NCI-H146 (cell line): ENCODE measurements around the gene KIAA1217.

Experiments
- DNase-seq: peaks from one replicate; lab custom pipeline; 2025; lab: John Stamatoyannopoulos, UW

KIAA1217 gene

DNA sequence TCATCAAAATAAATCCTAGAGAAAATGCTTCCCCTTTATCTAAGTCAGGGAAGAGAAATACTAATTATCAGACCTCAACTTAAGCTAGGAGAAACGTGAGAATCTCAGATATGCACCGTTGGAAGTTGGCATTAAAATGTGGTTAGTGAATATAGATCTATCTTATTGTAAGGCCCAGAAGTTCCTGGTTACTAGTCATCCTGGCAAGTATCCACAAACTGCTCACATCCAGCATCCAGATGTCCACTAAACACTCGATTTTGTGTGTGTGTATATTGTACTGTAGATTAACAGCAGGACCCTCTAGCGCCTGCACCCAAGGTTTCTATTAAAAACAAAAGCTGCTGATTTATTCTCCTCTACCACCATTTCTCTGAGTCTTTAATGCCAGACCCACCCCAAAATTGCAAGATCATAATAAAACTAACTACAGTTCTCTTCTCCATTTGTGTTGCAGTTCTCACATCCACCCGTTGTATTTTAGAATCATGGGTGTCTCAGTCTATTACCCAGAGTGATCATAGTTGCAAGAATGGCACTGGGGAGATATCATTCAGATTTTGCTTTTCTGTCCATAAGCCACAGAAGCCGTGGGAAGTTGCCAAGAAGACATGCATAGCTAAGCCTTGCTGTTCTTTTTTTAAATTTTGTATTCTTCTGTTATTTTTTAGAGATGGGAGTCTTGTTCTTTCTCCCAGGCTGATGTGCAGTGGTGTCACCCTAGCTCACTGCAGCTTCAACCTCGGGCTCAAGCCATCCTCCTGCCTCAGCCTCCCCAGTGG is 165.4 kb downstream of the KIAA1217 start:
- no peak for DNase-seq

DNA sequence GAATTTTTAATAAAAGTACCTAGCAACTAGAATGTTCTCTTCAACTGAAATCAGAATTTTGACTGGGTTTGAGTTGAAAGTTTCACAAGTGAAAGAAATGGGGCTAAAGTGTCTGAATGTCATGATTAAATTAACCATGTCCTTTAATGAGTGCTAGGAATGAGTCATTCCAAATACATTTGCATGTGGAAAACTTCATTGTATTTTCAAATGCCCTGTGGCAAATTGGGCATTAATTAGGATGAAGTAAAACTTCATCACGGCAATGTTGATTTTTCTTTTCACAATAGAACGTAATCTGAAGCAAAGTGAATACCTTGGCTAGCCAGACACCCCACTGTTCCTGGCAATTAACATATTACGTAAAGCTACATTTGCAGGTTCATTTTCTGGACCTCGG is 166.6 kb downstream of the KIAA1217 start:
- no peak for DNase-seq

DNA sequence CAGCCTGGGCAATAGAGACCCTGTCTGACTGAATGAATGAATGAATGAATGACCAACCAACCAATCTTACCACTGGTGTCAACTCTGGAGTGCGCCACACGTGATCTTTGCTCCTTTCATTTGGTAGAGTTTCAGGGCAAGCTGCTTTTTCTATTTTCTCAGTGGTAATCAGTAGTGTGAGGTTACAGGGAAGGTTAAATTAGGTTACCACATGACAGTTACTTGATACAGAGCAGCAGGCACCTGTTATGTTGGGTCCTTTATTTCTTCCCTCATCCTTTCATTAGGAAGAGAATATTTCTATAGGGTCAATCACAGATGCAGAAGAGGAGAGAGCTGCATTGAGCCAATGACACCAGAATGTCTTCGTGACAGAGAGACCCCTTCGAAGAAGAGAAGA is 167.8 kb downstream of the KIAA1217 start:
- no peak for DNase-seq

DNA sequence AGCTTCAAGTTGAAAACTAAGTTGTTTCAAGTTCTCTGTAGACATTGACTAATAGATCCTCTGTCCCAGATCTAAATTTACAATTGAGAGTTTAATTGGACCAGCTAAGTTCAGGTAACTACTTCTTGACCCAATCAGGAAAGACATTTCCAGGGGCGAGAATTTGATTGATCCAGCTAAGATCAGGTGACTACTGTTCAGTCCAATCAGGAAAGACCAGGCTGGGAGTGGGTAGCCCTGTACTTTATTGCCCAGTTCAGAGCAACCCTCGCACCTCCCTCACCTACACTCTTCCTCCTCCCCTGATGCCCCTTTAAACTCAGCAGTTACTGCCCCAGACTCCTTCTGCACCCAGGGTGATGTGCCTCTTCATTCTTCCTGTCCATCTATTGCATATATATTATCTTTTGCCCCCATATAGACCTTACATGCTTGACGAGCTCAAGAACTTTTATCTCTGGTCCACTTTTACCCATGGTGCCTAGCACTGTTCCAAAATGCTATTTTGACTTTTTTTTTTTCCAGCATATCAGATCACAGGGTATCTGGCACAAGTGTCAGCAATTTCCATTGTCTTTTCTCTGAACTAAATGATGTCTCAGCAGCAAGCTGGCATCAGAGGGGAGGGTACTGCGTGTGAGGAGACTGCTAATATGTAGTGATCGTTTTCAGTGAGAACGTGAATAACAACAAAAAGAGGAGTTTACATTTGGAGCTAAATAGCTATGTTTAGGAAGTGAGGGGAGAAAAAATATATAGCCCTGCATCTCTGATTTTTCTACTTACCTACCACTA is 169.4 kb downstream of the KIAA1217 start:
- no peak for DNase-seq

DNA sequence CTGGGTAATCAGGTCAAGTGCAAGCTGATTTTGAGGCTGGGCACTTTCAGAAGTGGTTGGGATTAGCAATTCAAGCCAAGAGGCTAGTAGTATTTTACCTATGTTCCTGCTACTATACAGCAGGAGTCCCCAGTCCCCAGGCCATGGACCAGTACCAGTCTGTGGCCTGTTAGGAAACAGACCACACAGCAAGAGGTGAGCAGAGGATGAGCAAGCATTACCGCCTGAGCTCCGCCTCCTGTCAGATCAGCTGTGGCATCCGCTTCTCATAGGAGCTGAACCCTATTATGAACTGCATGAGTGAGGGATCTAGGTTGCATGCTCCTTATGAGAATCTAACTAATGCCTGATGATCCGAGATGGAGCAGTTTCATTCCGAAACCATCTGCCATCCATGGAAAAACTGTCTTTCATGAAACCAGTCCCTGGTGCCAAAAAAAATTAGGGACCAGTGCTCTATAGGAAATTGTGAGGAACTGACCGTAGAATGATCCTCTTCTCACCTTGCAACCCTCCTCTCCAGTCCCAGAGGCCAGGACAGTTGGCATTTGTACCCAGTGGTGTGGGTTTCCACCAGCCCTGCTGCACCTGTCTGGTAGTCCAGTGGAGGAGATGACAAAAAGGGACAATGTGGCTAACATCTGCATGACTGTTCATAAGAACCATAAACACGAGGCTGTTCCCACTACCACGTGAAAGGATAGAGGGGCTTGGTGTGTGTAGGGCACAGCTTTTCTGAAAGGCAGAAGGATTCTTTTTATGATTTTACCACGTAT is 172.5 kb downstream of the KIAA1217 start:
- no peak for DNase-seq

DNA sequence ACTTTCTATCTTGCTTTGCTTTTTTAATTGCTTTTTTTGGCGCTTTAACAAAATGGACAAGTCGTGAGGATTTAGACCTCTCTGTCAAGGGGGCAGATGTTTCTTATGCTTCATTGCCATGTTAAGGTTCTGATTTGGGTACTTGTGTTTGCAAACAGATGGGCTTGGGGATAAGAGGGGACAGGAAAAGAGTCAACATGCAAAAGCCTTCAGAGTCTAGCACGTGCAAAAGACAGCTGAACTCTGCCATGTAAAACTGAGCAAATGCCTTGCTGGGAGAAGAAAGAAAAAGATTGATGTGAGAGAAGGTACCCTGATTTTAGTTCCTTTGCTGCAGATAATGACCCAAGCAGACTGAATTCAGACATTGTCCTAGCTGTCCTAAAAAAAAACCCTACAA is 173.1 kb downstream of the KIAA1217 start:
- DNase-seq: no peak

DNA sequence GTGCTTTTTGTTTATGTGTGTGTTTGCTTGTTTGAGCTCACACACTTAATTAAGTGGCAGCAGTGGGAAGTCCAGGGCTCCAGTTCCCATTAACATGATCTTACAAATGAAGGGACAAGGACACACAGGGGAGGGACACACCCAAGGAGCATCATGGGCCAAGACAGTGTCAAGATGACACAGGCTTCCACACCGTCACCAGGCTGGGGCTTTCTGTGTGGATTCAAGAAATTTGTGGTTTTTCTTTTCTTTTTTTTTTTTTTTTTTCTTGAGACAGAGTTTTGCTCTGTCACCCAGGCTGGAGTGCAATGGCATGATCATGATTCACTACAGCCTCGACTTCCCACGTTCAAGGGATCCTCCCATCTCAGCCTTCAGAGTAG is 173.6 kb downstream of the KIAA1217 start:
- DNase-seq: no peak

DNA sequence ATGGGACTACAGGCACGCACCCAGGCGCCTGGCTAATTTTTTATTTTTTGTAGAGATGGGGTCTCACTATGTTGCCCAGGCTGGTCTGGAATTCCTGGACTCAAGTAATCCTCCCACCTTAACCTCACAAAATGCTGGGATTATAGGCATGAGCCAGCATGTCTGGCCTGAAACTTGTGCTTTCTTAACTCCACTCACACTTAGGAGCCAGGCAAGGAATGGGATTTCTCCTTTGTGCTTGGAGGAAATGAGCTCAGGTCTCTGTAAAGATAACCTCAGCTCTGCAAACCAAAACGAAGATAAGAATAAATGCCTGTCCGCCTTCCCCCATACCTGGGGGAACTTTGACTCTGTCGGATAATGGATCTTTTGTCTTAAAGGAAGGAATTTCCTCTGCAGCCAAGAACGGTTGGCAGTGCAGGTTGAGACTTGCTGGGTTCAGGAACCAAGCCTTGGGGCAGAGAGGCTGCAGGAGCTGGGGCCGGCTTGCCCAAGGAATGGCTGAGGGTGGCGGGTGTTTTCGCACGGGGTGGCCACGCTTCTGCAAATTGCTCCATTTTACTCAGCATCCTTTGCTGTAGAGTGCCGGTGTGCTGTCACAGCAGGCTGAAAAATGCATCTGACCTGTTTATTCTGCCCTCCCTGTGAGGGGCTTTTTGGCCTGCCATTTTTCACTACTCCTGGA is 174.2 kb downstream of the KIAA1217 start:
- DNase-seq: no peak

DNA sequence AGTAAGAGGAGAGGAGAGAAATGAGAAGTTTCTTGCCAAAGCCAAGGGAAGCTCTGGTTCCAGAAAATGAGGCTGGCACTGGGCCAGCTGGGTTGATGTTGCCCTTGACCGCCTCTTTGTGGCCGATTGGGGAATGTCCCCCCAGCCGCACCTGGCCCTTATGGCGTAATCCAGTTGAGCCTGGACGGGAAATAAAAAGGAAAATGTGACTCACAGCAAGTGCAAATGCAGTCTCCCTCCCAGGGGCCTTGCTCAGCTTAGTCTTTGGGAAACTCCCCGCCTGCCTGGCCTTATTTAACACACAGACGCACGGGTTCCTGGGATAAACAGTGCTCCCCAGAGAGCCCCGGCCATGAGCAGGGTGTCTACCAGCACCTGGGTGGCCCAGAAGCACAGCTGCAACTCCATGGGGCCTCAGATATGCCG is 174.8 kb downstream of the KIAA1217 start:
- peak; percentile 68 for DNase-seq

DNA sequence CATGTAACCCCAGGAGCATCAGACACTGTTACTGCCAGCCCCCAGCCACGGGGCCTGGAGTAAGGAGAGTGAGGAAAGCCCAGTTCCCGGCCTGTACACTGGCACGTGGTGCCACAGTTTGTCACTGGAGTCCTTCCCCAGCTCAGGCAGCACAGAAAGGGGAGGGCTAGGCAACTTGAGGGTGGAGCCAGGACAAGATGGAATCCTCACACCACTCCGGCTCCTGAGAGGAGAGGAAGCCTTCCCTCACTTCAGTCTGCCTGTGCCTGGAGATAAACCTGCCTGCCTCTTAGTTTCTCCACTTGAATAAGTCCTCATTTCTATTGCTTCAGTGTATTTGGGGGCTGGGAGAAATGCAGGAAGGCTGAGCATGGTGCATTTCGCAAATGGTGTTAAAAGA is 176.0 kb downstream of the KIAA1217 start:
- DNase-seq: no peak

DNA sequence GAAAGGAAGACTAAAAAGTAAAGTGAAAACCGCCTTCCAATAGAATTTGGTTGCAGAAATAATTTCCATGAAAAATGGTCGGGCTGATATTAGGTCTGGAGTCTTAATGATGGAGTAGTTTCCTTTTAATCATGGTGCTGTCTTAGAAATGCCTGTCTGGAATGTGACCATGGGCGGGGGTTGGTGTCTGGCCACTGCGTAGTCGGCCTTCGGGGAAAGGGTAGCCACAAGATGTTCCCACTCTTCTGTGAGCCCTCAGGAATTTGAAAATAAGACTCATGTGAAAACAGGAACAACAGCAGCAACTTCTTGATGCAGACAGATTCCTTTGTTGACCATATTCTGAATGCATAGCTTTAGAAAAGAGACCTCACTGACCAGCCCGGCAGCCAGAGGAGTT is 176.8 kb downstream of the KIAA1217 start:
- DNase-seq: no peak

DNA sequence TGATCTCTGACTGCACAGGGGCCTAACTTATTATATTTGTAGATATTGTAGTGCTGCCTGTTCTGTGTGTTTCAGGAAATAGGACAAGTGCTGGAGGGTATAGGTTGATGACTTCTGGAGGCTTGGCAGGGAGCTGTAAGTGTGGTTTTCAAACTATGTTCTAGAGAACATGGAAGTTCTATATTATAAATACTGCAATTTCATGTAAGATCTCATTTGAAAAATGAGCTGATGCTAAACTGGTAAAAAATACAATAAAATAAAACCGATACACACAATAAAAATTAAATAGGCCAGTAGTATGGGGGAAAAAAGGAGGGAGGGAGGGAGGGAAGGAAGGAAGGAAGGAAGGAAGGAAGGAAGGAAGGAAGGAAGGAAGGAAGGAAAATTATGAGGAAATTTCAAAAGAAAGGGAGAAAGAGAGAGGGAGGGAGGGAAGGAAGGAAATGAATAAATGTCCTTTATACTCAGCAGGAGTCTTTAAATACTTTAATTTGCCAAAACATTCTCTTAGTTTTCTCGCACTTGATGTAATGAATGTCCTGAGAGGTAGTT is 181.3 kb downstream of the KIAA1217 start:
- no peak for DNase-seq

DNA sequence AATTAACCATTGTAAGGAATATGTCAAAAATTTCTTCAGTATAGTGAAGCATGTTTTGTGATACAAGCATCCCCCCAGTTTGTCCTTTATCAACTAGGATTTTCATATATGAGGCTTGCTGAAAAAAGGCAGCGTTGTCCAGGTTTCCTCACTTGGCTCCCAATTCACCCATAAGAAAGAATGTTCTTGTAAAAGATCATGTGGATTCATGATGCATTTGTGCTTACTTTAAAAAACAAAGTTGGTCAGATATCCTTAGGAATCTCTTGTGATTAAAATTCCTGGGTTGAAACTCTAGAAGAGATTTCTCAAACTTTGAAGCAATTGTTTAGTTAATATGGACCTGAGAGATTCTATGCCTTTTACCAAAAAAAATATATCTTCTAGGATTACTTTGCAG is 181.8 kb downstream of the KIAA1217 start:
- DNase-seq: no peak

DNA sequence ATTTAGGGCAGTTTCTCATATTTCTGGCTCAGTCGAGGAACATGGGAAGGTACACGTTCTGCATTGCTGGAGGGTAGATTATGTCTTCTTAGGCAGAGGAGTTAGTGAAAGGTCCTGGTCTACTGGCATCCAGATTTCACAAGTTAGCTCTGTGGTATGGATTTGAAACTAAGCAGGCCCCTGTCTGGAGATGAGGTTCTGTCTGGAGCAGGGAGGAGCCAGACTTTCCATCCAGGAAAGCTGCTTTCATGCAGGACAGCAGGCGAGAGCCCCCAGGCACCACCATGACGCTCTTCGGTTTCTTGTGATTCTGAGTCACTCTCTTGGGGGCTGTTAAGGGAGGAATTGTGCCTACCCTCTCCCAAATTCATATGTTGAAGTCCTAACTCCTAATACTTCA is 184.3 kb downstream of the KIAA1217 start:
- DNase-seq: no peak

DNA sequence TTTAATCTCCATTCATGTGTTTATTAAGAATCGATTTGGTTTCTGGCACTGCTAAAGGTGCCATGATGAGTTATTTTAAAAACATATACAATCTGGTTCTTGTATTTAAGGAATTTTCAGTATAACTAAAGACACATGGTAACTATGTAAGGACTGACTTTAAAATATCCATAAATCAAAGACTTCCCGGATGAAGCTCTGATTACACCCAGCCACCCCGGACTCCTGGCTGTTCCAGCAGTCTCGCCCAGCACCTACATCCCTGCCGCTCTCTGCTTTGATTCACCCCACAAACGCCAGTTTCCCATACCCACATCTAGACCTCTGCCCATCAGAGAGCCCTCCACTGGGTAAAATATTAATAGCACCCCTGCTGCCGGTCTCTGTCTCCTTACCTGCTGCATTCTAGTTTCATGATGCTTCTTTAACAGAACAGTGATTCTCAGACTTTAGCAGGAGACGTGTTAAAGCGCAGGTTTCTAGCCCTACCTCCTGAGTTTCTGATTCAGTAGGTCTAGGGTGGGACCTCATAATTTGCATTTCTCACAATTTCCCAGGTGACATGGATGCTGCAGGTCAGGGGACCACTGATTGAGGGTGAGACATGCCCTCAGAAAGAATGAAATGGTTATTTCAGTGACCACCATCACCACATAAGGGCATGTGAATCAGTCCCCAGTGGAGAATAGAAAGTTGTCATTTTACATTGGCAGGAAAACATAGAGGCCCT is 185.7 kb downstream of the KIAA1217 start:
- no peak for DNase-seq

DNA sequence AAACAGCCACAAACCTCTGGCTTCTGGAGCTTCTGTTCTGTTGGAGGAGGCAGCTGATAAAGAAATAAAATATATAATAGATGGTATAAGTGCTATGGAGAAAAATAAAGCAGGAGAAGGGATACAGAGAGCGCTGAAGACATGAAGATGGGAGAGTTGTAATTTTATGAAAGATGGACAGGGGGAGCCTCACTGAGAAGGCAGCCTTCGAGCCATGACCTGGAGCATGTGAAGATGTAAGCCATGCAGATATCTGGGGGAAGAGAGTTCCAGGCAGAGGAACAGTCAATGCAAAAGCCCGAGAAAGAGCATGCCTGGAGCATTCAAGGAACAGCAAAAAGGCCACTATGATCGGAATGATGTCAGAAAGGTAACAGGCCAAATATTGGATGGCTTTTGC is 187.5 kb downstream of the KIAA1217 start:
- no peak for DNase-seq

DNA sequence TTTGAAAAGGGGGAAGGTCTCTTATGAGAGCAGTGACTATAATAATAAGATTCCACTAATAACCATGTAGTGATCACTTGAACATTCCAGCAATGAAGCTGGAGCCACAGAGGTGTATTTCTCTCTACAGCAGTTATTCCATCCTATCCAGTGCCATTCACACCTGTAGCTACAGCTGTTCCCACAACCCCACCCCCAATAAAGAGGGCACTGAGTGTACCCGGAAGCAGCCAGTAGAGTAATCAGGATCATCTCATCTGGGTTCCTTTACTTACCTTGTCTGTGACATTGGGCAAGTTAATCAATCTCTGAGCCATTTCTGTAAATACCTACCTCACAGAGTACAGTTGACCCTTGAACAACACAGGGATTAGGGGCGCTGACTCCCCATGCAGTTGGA is 188.7 kb downstream of the KIAA1217 start:
- DNase-seq: no peak

DNA sequence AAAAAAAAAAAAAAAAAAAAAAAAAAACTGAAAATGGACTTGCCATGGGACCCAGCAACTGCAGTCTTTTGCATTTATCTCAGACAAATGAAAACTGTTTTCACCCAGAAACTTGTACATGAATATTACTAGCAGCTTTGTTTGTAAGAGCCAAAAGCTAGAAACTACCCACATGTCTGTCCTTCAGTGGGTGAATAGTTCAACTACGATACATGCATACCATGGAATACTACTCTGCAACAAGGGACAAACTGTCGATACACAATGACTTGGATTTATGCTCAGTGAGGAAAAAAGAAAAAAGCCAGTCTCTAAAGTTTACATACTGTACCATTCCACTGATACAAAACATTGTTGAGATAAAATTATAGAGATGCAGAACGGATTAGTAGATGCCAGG is 195.6 kb downstream of the KIAA1217 start:
- no peak for DNase-seq

DNA sequence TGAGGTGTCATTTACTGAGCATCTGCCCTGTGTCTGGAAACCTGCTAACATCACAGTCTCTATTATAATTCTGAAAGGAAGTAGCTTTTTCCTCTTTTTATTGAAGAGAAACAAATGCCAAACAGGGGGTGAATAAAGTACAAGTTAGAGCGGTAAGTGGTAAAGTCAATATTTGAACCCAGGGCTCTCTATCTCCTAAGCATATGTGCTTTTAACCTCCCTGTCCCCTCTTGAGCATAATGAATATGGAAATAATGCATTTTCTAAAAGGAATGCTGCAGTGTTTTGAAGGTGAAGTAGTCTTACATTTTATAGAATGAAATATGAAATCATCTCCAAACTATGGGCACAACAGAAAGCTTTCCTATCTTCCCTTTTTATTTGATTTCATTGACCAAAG is 196.7 kb downstream of the KIAA1217 start:
- DNase-seq: no peak

DNA sequence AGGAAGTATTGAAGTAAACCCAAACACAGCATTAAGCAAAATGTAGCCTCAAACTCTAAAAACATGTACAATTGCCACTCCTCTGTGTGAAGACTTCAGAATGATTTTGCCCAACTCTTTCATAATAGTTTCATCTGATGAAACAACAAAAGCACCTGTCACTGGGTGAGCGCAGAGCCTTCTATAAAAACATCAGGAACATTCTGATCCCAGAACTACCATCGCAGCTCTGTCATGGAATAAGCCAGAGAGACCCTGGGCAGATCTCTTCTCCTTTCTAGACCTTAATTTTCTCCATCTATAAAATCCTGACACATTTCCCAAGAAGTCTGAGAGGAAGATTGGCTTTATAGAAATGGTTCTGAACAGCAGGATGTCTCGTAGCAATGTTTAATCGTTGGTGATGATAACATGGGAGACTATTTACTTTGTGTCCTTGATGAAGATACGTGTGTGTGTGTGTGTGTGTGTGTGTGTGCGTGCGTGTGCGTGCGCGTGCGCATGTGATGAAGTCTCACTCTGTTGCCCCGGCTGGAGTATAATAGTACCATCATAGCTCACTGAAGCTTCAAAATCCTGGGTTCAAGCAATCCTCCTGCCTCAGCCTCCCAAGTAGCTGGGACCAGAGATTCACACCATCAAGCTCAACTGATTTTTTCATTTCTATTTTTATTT is 198.0 kb downstream of the KIAA1217 start:
- DNase-seq: no peak

DNA sequence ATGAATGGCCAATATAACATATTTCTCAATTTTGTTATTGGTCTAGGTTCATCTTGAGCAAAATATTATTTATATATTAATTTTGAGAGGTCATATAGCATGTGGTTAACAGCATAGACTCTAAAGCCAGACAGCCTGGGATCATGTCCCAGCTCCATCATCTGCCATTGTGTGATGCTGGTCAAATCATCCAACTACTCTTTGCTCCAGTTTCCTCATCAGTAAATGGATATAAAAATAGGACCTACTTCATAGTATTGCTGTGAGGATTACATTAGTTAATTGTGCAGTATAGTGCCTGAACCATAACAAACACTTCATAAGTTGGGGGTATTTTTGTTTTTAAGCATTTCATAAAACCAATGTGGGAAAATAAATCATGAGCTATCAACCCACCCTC is 199.0 kb downstream of the KIAA1217 start:
- no peak for DNase-seq
